8988T (cell line): ENCODE data around the gene INTS1.
"Not testable (repeated sequence)": the region's sequence is repeated elsewhere in the genome, so short reads cannot be mapped to it uniquely, and the experiment has no call there.

Experiments
- DNase-seq: peaks from one replicate; pipeline ENCODE4 v3.0.0; 2011

The INTS1 gene

GRCh38 chr7:1460821-1461645 is 43.2 kb downstream of the INTS1 start:
- DNase-seq, result no peak

GRCh38 chr7:1459920-1460820 is 44.0 kb downstream of the INTS1 start:
- DNase-seq, result no peak

DNA sequence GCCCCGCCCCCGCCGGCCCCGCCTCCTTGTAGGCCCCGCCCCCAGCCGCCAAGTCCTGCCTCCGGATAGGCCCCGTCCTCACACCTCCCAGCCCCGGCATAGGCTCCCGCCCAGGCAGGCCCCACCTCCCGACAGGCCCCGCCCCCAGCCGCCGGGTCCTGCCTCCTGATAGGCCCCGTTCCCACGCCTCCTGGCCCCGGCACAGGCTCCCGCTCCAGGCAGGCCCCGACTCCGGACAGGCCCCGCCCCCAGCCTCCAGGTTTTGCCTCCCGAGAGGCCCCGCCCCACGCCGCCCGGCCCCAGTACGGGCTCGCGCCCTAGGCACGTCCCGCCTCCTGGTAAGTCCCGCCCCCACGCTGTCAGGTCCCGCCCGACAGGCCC is 44.7 kb downstream of the INTS1 start:
- DNase-seq, result peak; percentile 99

DNA sequence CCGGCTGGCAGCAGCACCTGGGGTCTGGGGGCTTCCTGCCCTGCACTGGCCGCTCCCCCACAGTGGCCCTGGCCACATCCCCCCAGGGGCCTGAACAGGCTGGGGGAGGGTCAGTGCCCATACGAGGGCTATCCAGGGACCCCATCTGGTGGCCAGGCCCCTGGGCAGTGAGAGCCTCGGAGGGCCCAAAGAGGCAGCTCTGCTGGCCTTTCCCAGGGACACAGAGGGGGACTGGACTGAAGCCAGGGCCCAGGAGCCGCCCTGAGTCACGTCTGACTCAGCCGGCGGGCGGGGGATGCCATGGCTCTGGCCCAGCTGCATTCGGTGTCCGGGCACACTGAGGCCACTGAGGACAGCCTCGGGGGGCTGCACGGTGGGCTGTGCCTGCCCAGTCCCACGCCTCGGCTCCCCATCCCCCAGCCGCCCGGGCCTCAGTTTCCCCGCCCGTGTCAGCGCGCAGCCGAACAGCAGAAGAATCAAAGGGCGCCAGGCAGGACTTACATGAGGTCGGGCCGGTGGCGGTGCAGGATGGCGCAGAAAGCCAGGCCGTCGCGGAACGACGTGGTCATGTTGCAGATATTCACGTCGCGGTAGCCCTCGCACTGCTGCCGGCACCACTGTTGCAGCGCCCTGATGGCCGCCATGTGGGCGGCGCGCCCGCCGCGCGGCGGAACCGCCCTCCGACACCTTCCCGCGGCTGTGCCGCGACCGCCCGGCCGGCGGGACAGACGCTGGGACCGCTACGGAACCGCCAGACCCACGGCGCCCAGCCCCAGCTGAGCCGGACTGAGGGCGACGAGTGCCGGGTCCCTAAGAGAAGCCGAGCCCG is 45.3 kb downstream of the INTS1 start, which contains the start of gene MICALL2:
TSS of gene MICALL2 (minus strand) at position 788 of the 829 bp plus-strand sequence. CDS start at position 644, 144 bp downstream.
- peak; percentile 96 for DNase-seq

GRCh38 chr7:1457949-1458682 is 46.1 kb downstream of the INTS1 start:
- DNase-seq, result no peak

DNA sequence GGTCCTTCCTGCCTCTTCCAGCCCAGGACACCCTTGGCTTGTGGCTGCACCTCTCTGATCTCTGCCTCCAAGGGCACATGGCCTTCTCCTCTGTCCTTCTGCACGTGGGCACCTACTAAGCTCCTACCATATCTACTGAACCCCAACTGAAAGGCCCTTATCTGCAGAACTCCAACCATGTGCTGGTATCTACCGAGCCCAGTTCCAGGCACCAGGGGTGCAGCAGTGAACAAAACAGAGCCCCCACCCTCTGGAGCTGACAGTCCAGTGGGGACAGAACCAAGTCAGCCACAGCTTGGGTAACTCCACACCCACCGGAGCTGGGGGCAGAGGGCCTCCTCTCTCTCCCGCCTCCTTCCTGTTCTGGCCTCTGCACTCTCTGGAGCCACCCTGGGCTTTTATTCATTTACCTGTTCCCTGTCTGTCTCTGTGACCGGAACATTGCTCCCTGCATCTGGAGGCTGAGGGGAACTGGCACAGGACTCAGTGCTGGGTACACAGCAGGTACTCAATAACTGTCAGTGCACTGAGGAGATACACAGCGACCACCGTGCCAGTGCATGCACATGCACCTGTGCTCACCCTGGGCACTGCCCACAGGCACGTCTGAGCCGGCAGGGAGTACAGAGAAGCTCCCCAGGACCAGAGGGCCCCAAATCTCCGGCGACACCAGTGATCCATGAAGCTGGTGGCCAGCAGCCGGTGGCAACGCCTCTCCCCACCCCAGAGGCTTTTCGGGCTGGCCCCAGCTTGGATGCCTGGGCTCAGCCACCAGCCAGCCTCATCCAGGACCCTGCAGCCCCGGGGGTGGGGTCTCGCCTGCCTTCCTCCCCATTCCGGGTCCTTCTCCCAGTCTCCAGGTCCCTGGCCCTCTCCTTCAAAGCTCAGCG is 46.9 kb downstream of the INTS1 start:
- DNase-seq, result no peak

DNA sequence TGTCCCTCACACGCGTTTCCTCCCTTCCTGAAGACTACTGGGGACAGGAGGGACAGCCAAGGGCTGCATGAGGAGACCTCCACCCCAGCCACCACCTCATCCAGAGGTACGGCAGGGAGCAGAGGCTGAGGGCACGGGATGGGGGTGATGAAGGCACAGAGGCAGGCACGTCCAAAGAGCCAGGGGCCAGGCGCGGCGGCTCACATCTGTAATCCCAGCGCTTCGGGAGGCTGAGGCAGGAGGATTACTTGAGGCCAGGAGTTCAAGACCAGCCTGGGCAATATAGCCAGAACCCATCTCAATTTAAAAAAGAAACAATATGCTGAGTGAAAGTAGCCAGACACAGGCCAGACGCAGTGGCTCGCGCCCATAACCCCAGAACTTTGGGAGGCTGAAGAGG is 48.2 kb downstream of the INTS1 start:
- DNase-seq, result no peak

DNA sequence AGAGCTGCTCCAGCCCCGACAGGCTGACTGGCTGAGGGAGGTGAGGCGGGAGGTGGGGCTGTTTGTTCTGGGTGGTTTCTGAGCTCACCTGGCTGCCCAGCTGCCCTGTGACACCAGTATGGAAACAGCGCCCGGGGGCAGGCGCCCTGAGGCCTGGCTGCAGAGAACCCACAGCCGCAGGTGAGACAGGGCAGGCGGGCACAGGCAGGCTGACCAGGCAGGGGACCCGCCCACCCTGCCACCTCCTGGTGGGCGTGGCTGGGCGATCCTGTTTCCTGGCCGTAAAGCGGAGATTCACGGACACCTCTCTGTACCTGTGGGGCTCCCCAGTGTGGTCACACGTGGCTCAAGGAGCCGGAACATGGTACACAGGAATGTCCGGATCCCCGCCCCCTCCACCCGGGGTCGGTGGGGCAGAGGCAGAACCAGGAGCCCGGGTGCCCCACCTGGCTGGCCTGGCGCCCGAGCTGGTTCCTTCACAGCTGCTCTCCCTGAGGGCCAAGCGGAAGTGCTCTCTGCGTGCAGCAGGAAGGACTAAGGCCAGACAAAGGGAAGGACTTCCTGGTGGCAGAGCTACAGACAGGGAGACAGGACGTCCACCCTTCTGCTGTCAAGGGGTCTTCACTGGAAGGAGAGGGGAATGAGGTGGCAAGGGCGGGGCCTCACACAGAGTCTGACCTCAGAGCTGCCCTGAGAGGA is 48.8 kb downstream of the INTS1 start:
- no peak for DNase-seq

DNA sequence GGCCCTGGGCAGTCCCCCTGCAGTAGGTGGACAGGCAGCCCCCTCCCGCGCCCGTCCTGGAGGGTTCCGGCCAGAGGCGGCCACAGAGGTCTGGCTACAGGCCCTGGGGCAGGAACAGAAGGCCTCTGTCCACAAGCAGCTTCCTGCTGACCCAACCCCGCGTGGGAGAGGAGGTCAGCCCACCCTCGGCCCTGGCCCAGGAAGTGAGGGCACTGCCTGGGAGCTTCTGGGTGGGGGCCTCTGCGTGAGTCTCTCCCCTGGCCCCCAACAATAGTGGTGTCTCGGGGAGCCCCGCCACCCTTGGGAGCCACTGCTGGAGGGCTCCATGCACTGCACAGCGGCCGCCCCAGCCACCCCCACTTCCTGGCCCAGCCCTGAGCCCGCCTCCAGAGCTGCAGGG is 49.6 kb downstream of the INTS1 start:
- DNase-seq, result no peak

DNA sequence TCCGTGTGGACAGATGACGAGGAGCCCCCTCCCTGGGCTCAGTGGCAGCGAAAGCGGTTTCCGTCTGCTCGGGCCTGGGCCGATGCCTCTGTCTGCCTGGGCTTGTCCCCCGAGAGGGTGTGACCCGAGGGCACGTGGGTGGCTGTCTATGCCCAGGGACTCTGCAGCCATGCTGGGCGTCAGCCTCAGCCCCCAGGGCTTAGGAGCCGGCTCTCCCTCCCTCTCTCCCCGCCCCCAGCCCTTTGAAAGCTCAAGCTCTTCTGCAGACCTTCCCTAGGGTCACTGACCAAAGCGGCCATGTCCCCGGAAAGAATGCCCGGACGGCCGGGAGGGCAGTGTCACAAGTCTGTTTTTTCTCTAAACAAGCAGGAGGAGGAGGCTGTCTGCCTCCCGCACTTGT is 52.0 kb downstream of the INTS1 start:
- no peak for DNase-seq

DNA sequence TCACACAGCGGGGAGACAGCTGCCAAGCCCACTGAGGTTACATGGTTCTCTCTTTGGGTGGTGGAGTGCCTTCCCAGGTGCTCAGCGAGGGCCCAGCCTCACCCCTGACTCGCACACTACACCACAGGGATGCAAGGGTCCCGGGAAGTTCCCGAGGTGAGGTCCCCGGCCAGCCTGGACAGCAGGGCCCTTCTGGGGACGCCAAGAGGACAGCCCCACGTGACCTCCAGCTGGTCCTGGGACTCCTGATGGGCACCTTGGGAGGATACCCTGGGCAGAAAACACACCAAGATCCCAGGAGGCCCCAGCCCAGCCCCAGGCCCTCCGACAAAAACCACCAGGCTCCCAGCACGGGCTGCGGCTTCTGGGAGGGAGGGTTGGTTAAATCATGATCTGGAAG is 53.2 kb downstream of the INTS1 start:
- DNase-seq, result no peak

GRCh38 chr7:1450431-1450830 is 53.8 kb downstream of the INTS1 start:
- no peak for DNase-seq

DNA sequence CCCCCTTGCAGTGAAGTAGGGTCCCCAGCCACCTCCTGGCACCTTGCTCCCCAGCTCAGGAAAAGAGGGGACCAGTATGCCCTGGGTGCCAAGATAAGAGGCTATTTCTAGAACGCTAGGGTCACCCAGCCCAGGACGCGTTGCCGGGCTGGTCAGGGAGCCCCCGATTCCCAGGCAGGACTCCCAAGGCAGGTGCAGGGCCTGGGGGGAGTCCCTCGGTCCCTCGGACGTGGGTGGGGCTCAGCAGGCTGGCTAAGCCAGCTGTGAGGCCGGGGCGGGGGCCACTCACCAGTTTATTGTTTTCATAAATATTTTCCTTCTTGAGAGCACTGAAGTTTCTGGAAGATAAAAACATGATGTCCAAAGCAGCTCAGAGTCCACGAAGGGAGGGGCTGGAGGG is 54.2 kb downstream of the INTS1 start:
- DNase-seq, result no peak

- DNase-seq, result no peak
Measured at GRCh38 chr7:1449501-1449900, 54.7 kb downstream of the INTS1 start.

DNA sequence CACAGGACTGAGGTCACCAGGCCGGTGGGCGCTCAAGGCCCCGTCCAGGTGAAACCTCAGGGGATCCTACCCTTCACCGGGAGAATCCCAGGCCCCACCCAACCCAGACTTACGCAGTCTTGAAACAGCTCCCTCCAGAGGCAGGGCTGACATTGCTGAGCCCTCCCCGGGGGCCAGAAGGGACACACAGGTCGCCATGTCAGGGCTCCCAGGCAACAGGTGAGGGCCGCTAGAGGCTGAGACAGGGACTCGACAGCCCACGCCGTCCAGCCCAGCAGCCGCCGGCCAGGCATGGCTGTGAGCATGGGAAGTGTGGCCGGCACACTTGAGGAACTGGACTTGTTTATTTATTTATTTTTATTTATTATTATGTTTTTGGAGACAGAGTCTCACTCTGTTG is 55.2 kb downstream of the INTS1 start:
- no peak for DNase-seq

GRCh38 chr7:1447551-1448244 is 56.5 kb downstream of the INTS1 start:
- DNase-seq, result no peak

GRCh38 chr7:1447112-1447511 is 57.1 kb downstream of the INTS1 start:
- no peak for DNase-seq

DNA sequence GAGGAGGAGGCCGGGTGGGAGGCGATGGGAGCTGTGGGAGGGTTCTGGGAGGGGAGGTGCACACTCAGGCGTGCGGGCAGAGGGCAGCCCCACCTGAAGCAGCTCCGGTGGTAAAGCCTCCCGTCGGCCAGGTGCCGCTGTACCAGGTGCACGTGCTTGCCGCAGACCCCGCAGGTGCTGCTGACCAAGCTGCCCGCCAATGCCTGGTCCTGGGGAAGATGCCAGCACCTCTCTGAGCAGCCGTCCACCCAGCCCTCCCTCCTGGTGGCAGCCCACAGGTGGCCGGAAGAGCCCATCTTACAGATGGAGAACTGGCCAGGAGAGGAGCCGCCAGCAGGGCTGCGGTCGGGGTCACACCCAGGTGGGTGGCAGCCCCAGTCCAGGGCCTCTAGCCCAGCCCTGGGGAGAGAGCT is 57.6 kb downstream of the INTS1 start:
- DNase-seq, result no peak

DNA sequence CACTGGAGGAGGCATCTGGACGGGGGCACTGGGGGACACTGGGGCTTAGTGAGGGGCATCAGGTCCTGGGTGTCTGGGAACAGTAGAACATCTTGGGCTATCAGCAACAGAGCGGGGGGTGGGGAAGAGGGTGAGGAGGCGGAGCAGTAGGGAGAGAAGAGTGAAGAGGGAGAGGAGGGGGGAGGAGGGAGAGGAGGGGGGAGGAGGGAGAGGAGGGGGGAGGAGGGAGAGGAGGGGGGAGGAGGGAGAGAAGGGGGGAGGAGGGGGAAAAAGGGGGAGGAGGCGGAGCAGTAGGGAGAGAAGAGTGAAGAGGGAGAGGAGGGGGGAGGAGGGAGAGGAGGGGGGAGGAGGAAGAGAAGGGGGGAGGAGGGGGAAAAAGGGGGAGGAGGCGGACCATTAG is 58.2 kb downstream of the INTS1 start:
- DNase-seq, result not testable (repeated sequence)

GRCh38 chr7:1445341-1445740 is 58.8 kb downstream of the INTS1 start:
- no peak for DNase-seq
